Immature natural killer cell (primary cell): Measurements from ENCODE around the gene TTC39C. TPM values are rescaled to one million over a fixed set of nuclear protein-coding genes. Genes with fewer than 3 reads are reported as not detected.

Experiments used
- DNase-seq, 3 donors: peaks; one replicate each; pipeline ENCODE4 v3.0.0; 2022; ENCODE audit warnings: mixed read lengths in 1 of 3
- H3K27ac Mint-ChIP-seq, 6 donors: one replicate each; pipeline ENCODE4 v1.8.0; 2020; ENCODE audit warnings: mixed read lengths in 6 of 6, mild to moderate bottlenecking in 5 of 6, inconsistent platforms in 4 of 6, moderate library complexity in 3 of 6
- H3K27me3 Mint-ChIP-seq, 3 donors: one replicate each; pipeline ENCODE4 v1.8.0; 2020 to 2021; ENCODE audit warnings: low read depth in 3 of 3, mild to moderate bottlenecking in 3 of 3, mixed read lengths in 3 of 3, moderate library complexity in 3 of 3, inconsistent platforms in 1 of 3
- H3K36me3 Mint-ChIP-seq, 3 donors: one replicate each; pipeline ENCODE4 v1.8.0; 2020; ENCODE audit warnings: mixed read lengths in 3 of 3, inconsistent platforms in 2 of 3, mild to moderate bottlenecking in 2 of 3
- H3K4me1 Mint-ChIP-seq, 2 donors: one replicate each; pipeline ENCODE4 v1.8.0; 2020; ENCODE audit warnings: inconsistent platforms in 2 of 2, mild to moderate bottlenecking in 2 of 2, mixed read lengths in 2 of 2, moderate library complexity in 1 of 2
- H3K4me3 Mint-ChIP-seq, 5 donors: one replicate each; pipeline ENCODE4 v1.8.0; 2020; ENCODE audit warnings: mild to moderate bottlenecking in 5 of 5, mixed read lengths in 5 of 5, inconsistent platforms in 3 of 5, moderate library complexity in 3 of 5
- H3K9me3 Mint-ChIP-seq, 6 donors: one replicate each; pipeline ENCODE4 v1.8.0; 2020; ENCODE audit warnings: mild to moderate bottlenecking in 6 of 6, mixed read lengths in 6 of 6, inconsistent platforms in 4 of 6, moderate library complexity in 3 of 6
- polyA plus RNA-seq, 3 donors: library from polyadenylated mRNA; unstranded; fragments of 300-500 nt; fragmentation: Illumina TruSeq; gene quantifications; one replicate each; pipeline ENCODE4 v1.2.3, GENCODE V29; 2021

Gene TTC39C
- polyA plus RNA-seq, 3 donors from 2014 or later, result 18.3 to 26.7 (median 25.0) TPM

- peak in 1 of 3 donors; percentile 32 for DNase-seq
- Mint-ChIP-seq H3K4me3 (peak overlapping the region; percentile 27 to 80 (median 69)), H3K27me3 (peaks cover 6 to 8% (median 7%) of the 10 kb centered on the region in 3 donors), H3K9me3 (no peaks in the 10 kb centered on the region), H3K4me1 (peaks cover 56 to 67% of the 10 kb centered on the region in 2 donors), H3K27ac (peak overlapping the region; percentile 80 to 95 (median 92)), H3K36me3 (no peaks in the 10 kb centered on the region)
Measured at GRCh38 chr18:24000613-24001490, 13.7 kb upstream of the TTC39C start.

DNA sequence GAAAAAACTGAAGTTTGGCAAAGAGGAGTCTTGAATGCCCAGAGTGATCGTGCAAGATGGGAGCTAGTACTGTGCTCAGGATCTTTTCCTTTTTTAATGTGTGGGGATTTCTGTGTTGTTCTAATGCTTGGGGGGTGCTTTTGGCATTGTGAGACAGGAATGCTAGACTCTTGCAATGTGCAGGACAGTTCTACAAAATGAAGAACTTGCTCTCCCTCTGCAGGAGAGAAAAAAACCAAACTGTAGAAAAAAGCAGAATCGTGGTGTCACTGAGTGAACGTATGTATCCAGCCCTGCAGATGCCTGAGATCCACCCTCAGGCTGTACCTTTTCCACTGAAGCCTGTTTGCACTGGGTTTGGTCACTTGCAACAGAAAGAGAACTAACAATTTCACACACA, 12.1 kb upstream of the TTC39C start:
- Mint-ChIP-seq H3K4me1 (peaks cover 54 to 67% of the 10 kb centered on the region in 2 donors), H3K9me3 (no peaks in the 10 kb centered on the region), H3K4me3 (peak overlapping the region; percentile 62 to 84 (median 74)), H3K27ac (peak overlapping the region; percentile 80 to 96 (median 89)), H3K27me3 (peaks cover 5 to 8% (median 7%) of the 10 kb centered on the region in 3 donors), H3K36me3 (no peaks in the 10 kb centered on the region)
- DNase-seq, result no peak

DNA sequence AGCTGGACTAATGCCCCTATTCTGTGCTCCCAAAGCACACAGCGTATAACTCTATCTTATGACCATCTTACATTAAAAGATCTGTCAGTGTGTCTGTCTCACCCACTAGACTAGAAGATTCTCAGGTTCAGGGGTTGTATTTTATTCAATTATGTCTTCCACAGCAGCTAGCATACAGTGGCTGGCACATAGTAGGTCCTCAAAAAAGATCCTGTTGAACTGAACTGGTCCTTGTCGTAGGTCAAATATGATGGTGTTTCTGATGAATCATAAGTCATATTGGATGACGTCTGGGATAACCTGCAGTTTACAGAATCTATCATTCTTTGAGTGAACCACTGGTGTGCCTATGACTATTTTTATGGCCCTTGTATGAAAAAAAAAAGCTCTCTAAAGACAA, 11.3 kb upstream of the TTC39C start:
- Mint-ChIP-seq H3K36me3 (no peaks in the 10 kb centered on the region), H3K27ac (peak overlapping the region; percentile 39 to 96 (median 89)), H3K27me3 (peaks cover 5 to 8% (median 7%) of the 10 kb centered on the region in 3 donors), H3K9me3 (no peaks in the 10 kb centered on the region), H3K4me3 (peak overlapping the region; percentile 57 to 84 (median 69)), H3K4me1 (peaks cover 57 to 71% of the 10 kb centered on the region in 2 donors)
- DNase-seq, result no peak

DNA sequence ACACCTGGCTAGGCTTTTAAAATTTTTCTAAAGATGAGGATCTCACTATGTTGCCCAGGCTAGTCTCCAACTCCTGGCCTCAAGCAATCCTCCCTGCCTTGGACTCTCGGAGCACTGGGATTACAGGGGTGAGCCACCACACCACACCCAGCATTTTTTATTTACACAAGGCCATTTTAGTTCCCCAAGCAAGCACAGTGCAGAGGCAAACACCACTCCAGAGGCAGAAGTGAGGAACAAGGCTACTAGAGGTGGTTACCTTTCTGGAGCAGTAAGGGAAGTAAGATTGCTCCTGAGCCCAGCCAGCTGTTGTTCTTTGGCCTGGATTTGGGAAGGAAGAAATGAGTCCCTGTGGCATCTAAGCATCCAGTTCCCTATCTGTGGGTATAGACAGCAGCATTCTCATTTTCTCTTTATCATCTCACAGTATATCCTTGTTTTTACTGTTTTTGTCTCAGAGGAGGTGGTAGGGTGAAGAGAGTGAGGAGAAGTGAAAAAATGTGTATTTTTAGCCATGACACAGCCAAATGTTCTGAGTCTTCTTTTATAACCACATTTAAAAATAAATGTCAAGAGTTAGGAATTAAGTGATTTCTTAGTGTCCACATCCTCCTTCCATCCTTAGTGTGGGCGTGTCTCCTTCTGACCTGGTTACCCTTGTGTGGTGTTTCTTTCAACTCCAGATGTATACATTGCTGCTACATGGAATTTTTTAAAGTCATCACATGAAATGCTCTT, 10.5 kb upstream of the TTC39C start:
- H3K9me3 Mint-ChIP-seq, result no peaks in the 10 kb centered on the region
- H3K27ac Mint-ChIP-seq, result peak overlapping the region in 4 of 6 donors; percentile 49 to 96 (median 87)
- no peaks in the 10 kb centered on the region for H3K36me3 Mint-ChIP-seq
- H3K4me1 Mint-ChIP-seq, result peaks cover 63 to 73% of the 10 kb centered on the region in 2 donors
- no peak for DNase-seq
- peaks cover 5 to 11% (median 7%) of the 10 kb centered on the region in 3 donors for H3K27me3 Mint-ChIP-seq
- H3K4me3 Mint-ChIP-seq, result peak overlapping the region in 1 of 5 donors; percentile 29

DNA sequence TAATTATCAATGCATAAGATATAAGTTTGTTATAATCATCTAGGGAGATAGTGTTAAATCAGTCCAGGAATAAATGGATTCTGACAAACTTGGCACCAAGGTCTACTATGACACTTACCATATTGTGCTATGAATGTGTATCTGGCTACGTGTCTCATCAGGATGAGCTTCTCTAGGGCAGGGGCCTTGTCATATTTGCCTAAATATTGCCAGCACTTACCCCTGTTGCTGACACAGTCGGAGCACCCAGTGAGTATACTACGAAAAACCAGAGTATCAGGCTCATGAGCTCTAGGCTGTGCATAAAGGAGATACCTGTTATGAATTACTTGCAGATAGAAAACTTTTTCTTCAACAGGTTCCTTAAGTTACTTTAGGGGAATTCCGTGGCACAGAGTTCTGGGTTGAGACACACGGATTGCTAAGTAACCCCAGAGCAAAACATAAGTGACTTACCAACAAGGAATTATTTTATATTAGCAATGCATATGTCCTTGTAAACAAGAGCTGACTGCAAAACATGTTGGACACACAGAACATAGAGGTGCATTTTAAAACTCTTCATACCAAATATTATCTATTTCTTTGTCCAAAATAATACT, 7.7 kb upstream of the TTC39C start:
- DNase-seq, result no peak
- Mint-ChIP-seq H3K9me3 (no peaks in the 10 kb centered on the region), H3K4me3 (no peak overlapping the region), H3K36me3 (no peaks in the 10 kb centered on the region), H3K27me3 (peaks cover 3 to 9% (median 9%) of the 10 kb centered on the region in 3 donors), H3K4me1 (peaks cover 70 to 74% of the 10 kb centered on the region in 2 donors), H3K27ac (no peak overlapping the region)

DNA sequence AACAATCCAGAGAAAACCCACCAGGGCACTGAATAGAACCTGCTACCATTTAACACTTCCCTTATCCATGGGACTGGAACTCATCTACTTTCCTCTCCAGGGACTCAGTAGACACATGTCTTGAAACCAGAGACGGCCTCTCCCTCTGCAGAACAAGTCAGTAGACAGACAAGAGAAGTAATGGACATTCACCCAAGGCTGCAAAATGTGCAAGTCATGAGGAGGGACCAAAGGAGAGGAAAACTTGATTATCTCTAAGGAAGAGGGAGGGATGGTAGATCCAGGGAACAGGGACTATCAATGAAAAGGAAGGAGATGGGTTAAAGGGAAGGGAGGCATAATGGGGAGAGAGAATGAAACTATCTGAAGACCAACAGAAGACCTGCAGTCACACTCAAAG, 5.3 kb upstream of the TTC39C start:
- H3K4me1 Mint-ChIP-seq, result peaks cover 59 to 69% of the 10 kb centered on the region in 2 donors
- H3K27ac Mint-ChIP-seq, result peak overlapping the region in 5 of 6 donors; percentile 36 to 93 (median 88)
- H3K27me3 Mint-ChIP-seq, result peaks cover 2 to 7% (median 4%) of the 10 kb centered on the region in 3 donors
- no peaks in the 10 kb centered on the region for H3K36me3 Mint-ChIP-seq
- H3K4me3 Mint-ChIP-seq, result peak overlapping the region; percentile 16 to 77 (median 55)
- H3K9me3 Mint-ChIP-seq, result no peaks in the 10 kb centered on the region
- DNase-seq, result no peak

DNA sequence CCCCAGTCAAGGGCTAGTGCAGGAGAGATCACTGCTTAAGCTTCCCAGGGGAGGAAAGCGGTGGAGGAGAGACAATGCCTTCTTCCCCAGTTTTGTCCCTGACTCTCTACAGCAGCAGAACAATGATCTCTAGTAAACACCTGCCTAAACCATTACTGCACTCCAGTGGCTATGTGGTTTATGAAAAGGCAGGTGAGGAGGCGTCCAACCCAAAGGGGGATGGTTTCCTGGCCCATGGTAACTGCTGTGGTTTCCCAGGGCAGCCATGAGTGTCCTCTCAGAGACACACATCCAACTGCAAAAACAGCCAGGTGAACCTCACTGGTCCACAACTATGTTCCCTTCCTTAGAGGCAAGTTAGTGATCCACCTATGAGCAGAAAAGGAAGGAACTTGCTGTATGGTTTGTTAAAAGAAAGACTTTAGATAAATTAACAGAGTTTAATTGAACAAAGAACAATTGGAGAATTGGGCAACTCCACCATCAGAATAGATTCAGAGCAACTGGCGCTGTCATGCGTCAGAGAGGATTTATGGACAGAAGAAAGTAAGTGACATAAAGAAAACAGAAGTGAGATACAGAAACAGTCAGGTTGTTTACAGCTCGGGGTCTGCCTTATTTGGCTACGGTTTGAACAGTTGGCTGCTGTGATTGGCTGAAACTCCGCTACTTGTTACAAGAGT, 4.8 kb upstream of the TTC39C start:
- H3K27ac Mint-ChIP-seq, result peak overlapping the region in 5 of 6 donors; percentile 85 to 93 (median 88)
- H3K4me3 Mint-ChIP-seq, result peak overlapping the region; percentile 47 to 77 (median 55)
- peaks cover 55 to 64% of the 10 kb centered on the region in 2 donors for H3K4me1 Mint-ChIP-seq
- no peaks in the 10 kb centered on the region for H3K9me3 Mint-ChIP-seq
- DNase-seq, result peak in 1 of 3 donors; percentile 37
- H3K36me3 Mint-ChIP-seq, result no peaks in the 10 kb centered on the region
- peaks cover 2 to 7% (median 4%) of the 10 kb centered on the region in 3 donors for H3K27me3 Mint-ChIP-seq

GRCh38 chr18:24010673-24011072, 3.9 kb upstream of the TTC39C start:
- Mint-ChIP-seq H3K4me3 (peak overlapping the region; percentile 18 to 84 (median 78)), H3K27me3 (peaks cover 8 to 13% (median 9%) of the 10 kb centered on the region in 3 donors), H3K27ac (peak overlapping the region; percentile 83 to 93 (median 88)), H3K4me1 (peaks cover 58 to 63% of the 10 kb centered on the region in 2 donors), H3K36me3 (no peaks in the 10 kb centered on the region), H3K9me3 (no peaks in the 10 kb centered on the region)
- no peak for DNase-seq

DNA sequence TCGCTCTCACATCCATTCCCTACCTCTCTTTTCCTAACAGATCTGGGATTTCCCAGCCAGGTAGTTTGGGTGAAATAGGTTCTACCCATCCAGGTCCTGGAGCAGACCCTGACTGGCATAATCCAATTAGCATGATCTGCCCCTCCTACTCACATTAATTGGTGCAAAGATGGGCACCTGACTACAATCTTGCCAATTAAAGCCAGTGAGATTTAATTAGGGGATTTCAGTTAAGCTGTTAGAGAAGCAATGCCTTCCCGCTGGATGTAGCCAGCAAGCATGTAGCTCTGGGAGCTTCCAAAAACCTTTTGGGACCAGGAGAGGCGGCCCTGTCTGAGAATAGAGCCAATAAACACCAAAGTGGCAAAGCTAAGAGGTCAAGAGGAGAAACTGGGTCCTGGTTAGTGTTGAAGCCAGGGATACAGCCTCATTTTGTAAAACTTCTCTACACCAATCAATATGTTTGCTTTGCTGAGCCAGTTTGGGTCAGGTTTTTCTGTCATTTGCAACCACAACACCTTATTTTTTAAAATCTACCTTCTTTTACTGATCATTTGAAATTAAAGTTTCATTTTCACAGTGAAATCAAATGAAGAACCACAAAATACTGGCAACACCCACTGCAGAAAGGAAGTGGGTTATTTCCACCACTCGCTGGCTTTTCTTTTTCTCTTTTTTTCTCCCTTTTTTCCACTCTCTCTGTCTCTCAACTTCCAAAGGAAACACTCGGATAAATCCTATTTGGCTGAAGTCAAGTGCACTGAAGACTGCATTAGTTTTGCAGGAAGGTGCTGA, 3.2 kb upstream of the TTC39C start:
- peak; percentile 58 to 60 (median 59) for DNase-seq
- H3K9me3 Mint-ChIP-seq, result no peaks in the 10 kb centered on the region
- peaks cover 8 to 16% (median 9%) of the 10 kb centered on the region in 3 donors for H3K27me3 Mint-ChIP-seq
- no peaks in the 10 kb centered on the region for H3K36me3 Mint-ChIP-seq
- peak overlapping the region; percentile 68 to 84 (median 80) for H3K4me3 Mint-ChIP-seq
- peaks cover 64 to 70% of the 10 kb centered on the region in 2 donors for H3K4me1 Mint-ChIP-seq
- peak overlapping the region; percentile 83 to 93 (median 88) for H3K27ac Mint-ChIP-seq

GRCh38 chr18:24013051-24013450, 1.5 kb upstream of the TTC39C start:
- peaks cover 8 to 16% (median 9%) of the 10 kb centered on the region in 3 donors for H3K27me3 Mint-ChIP-seq

DNA sequence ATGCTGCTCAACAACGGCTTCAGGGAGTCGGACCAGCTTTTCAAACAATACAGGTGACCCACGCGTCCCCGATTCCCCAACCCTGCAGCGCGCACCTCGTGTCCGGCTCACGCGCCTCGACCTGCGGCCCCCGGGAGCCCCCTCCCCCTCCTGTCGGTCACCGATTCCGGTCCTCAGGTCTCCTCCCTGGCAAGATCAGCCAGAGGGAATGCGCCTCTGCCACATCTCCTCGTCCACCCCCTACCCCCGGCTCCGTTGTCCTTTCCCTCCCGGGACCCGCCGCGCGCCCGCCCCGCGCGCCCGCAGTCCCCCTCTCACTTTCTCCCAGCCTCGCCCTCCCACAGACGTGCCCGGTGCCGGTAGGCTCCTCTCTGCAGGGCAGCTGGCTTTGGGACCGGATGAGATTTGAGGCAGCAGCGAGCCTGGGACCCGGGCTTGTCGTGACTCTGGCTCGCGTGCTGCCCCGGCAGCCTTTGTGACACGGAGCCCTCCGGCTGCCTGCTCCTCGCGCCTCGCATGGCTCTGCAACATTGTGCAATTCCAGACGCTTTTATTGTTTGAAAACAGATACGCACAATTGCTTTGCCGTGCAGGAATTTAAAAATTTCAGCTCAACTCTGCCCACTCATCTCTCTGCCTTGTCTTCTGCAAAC, 558 bp downstream of the TTC39C start:
- Mint-ChIP-seq H3K27ac (peak overlapping the region; percentile 87 to 97 (median 92)), H3K4me1 (peaks cover 81 to 86% of the 10 kb centered on the region in 2 donors), H3K27me3 (peaks cover 9 to 15% (median 9%) of the 10 kb centered on the region in 3 donors), H3K4me3 (peak overlapping the region; percentile 96 to 99 (median 96)), H3K9me3 (no peaks in the 10 kb centered on the region), H3K36me3 (no peaks in the 10 kb centered on the region)
- peak in 2 of 3 donors; percentile 47 to 48 for DNase-seq

More at GRCh38 chr18:24013051-24013450, 1.5 kb upstream of the TTC39C start:
- Mint-ChIP-seq H3K27ac (peak overlapping the region; percentile 83 to 93 (median 88)), H3K9me3 (no peaks in the 10 kb centered on the region), H3K4me1 (peaks cover 79 to 86% of the 10 kb centered on the region in 2 donors), H3K4me3 (peak overlapping the region; percentile 49 to 84 (median 80)), H3K36me3 (no peaks in the 10 kb centered on the region)
- DNase-seq, result no peak
